Activated T-cell treated with anti-CD3 and anti-CD28 coated beads, Interleukin-2, amount 50 U/mL, for 48 hours (primary cell): ENCODE data around the gene ZCCHC14.
"Not testable (repeated sequence)": the region's sequence is repeated elsewhere in the genome, so short reads cannot be mapped to it uniquely, and the experiment has no call there.

Source experiments
- DNase-seq, 2 experiments: peaks; one replicate each; pipeline ENCODE4 v3.0.0-alpha.2; 2020

Gene ZCCHC14

GRCh38 chr16:87523605-87524004 lies 30.8 kb upstream of the ZCCHC14 start:
- DNase-seq: not testable (repeated sequence)

GRCh38 chr16:87521764-87522163 lies 28.9 kb upstream of the ZCCHC14 start:
- DNase-seq: not testable (repeated sequence)

GRCh38 chr16:87519170-87519569 lies 26.3 kb upstream of the ZCCHC14 start:
- not testable (repeated sequence) for DNase-seq

GRCh38 chr16:87518430-87519051 lies 25.7 kb upstream of the ZCCHC14 start:
- DNase-seq: not testable (repeated sequence)

- not testable (repeated sequence) for DNase-seq
These were observed 25.0 kb upstream of the ZCCHC14 start for GRCh38 chr16:87517610-87518429.

GRCh38 chr16:87516361-87516760 lies 23.5 kb upstream of the ZCCHC14 start:
- DNase-seq: no peak

- DNase-seq: no peak
These were observed 22.9 kb upstream of the ZCCHC14 start for GRCh38 chr16:87515475-87516330.

GRCh38 chr16:87509778-87510177 lies 17.0 kb upstream of the ZCCHC14 start:
- DNase-seq: not testable (repeated sequence)

GRCh38 chr16:87507351-87508069 lies 14.7 kb upstream of the ZCCHC14 start:
- no peak for DNase-seq

- DNase-seq: no peak
These were observed 13.9 kb upstream of the ZCCHC14 start for GRCh38 chr16:87506423-87507350.

- no peak for DNase-seq
These were observed 13.0 kb upstream of the ZCCHC14 start for GRCh38 chr16:87505834-87506233.

- not testable (repeated sequence) for DNase-seq
These were observed 10.6 kb upstream of the ZCCHC14 start for GRCh38 chr16:87503232-87503937.

- no peak for DNase-seq
These were observed 9.6 kb upstream of the ZCCHC14 start for GRCh38 chr16:87502308-87502969.

- DNase-seq: no peak
These were observed 8.3 kb upstream of the ZCCHC14 start for GRCh38 chr16:87501117-87501516.

- DNase-seq: no peak
These were observed 6.3 kb upstream of the ZCCHC14 start for GRCh38 chr16:87499189-87499486.

GRCh38 chr16:87498324-87499188 lies 5.7 kb upstream of the ZCCHC14 start:
- no peak for DNase-seq

- not testable (repeated sequence) for DNase-seq
These were observed 5.0 kb upstream of the ZCCHC14 start for GRCh38 chr16:87497767-87498290.

- DNase-seq: not testable (repeated sequence)
These were observed 4.4 kb upstream of the ZCCHC14 start for GRCh38 chr16:87497023-87497766.
